ENCODE results near the gene DLX1.
"Not testable (repeated sequence)": the region's sequence is repeated elsewhere in the genome, so short reads cannot be mapped to it uniquely, and the experiment has no call there.

DLX1 gene

DNA sequence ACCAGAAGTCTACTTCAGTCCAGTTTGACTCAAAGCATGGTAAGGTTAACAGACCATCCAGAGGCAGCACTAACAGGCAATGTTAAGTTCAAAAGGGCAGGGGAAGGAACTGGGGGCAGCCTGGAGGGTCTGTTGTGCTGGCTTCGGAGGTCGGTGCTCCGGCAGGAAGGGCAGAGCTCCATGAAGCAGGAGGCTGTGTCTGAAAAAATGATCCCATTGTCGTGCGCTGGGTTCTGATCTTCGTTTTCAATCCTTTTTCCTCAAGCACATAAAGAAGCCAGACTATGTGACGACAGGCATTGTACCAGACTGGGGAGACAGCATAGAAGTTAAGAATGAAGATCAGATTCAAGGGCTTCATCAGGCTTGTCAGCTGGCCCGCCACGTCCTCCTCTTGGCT lies 21.9 kb upstream of the DLX1 start:
- DNase-seq (ENCODE audit: low read depth in 1 of 2, low spot score in 1 of 2), result no peak

DNA sequence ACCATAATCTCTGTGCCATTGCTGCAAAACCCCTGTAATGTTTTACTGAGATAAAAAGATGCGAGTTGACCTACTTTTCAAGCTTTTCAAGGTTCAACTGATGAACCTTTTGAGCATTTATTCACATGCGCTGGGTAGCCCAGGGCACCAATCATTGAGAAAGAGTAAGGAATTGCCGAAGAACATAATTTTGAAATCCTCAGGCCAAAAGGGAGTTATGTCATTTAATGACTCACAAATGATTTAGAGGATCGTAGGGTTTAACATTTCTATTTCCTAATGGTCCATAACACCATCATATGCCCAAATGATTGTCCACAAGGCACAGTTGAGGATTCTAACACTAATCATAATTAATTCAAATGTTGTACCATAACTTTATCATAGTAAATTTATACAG lies 20.2 kb upstream of the DLX1 start:
- DNase-seq (ENCODE audit: low read depth in 1 of 2, low spot score in 1 of 2), result no peak

DNA sequence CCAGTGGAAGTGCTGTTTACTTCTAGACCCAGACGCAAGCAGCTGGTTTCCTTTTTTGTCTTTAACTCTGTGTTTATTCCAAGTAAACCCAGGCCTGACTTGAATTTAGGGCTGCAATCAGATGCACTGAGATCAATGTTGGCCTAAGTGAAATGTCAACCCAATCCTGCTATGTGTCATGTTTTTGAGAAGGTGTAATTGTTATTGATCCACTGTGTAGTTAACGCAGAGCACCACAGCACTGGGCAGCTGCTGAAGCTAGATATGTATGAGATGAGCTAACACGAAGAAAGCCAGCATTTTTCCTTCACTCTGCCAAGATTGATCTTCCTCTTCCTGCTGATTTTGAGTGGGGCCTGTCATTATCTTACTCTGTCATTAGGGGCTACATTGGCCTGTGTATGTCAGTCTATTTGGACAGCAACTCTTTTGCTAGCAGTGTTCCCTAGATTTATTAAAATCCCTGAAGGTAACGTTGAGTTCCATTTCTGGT lies 18.9 kb upstream of the DLX1 start:
- DNase-seq (ENCODE audit: low read depth in 1 of 2, low spot score in 1 of 2), result no peak

DNA sequence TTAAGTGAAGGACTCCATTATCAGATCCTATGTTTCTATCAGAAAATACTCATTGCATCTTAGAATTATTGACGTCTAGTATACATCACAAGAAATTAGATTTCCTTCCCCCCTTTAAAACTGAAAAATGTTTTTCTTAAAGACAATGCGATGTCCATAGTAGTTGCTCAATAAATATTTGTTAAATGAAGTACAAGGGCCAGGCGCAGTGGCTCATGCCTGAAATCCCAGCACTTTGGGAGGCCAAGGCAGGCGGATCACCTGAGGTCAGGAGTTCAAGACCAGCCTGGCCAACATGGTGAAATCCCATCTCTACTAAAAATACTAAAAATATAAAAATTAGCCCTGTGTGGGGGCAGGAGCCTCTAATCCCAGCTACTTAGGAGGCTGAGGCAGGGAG lies 17.4 kb upstream of the DLX1 start:
- not testable (repeated sequence) for DNase-seq (ENCODE audit: low read depth in 1 of 2, low spot score in 1 of 2)

DNA sequence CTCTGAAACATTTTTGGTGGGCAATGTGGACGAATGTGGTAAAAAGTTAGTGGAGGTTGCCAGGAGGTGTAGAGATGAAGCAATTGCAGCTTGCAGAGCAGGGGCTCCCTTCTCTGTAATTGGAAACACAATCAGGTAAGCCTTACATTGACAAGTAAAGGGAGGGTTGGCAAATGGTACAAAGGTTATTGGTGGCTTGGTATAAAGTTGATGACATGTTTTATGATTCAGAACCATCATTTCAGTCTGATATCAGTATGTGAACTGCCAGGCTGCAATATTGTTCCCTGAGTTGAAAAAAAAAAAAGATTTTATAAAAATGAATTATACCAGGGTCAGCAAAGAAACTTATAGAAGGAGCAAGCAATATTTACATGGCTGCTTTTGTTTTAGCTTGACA lies 14.4 kb upstream of the DLX1 start:
- no peak for DNase-seq (ENCODE audit: low read depth in 1 of 2, low spot score in 1 of 2)

DNA sequence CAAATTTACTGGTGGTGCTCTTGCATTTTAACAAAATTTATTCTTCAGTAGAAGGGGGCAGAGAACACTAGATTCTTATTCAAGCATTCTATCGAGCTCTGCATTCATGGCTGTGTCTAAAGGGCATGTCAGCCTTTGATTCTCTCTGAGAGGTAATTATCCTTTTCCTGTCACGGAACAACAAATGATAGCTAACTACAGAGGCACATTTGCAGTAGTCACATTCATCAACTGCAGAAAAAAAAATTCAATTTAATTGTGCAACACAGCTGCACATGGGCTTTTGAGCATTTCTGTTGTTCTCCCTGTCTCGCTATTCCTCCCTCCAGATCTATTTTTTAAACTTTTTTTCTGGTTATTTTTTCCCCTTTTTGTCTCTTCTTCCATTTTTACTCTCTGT lies 13.0 kb upstream of the DLX1 start:
- DNase-seq (ENCODE audit: low read depth in 1 of 2, low spot score in 1 of 2), result no peak

DNA sequence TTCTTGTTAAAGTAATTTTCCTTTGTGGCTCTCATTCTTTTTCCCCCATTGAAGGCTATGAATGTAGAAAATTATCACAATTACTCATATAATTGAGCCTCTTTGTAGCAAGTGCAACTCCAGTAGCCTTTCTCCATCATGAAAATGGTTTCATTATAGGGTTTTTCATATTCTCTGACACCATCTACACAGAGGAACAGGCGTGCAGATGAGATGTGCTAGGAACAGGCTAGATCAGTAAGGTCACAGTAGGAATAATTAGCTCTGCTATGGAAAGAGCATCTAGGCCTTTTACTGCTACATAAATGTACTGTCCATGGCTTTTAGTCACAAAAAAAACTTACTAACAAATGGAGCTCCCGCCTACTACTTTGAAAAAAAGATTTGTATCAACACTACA lies 12.6 kb upstream of the DLX1 start:
- DNase-seq (ENCODE audit: low read depth in 1 of 2, low spot score in 1 of 2), result no peak

DNA sequence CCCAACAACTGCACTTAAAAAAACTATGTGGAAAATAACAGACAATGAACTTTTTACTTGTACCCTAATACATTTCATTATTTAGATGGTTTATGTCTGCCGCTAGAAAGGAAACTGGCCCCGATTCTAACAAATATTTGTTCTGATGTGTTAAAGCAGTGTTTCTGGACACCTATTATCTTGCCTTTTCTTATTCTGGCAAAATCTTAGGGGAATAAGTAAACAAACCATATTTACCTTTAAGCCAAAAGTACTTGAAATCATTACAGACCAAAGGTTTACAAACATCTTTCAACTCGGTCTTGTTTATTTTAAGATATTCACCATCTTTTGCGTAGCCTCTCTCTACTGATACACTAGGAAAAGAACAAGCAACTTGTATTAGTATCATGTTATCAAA lies 11.8 kb upstream of the DLX1 start:
- no peak for DNase-seq (ENCODE audit: low read depth in 1 of 2, low spot score in 1 of 2)

DNA sequence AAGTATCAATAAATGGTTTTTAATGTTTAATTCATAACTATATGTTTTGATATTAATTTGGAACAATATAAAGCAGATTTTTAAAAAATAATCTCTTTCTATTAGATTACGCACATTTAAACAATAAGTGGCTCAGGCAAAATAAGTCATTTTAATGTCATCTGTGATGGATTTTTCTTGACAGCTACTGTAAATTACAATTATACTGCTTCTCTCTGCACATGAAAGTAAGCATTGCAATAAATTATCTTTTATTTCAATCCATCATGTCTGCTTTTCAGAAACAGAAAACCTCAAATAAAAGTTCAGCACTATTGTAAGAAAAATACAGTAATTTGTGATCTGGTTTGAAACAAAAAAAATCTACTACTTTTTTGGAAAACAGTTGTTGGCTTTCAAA lies 11.1 kb upstream of the DLX1 start:
- DNase-seq (ENCODE audit: low read depth in 1 of 2, low spot score in 1 of 2), result no peak

DNA sequence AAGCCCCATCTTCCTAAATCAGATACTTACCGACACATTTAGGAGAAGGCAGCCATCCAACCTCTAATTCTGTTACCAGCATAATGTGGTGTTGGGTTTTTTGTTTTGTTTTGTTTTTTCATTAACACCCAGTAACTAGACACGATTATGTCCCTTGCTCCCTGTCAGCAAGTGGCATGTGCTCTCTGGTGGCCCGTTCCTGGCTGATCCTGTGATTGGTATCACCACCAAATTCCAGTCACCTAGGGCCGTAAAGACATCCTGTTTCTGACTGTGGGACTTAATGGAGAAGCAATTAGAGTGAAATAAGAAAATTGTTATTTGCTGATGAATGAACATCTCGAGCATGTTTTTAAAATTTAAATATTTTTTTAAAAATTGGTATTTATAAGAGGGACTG lies 5.9 kb upstream of the DLX1 start:
- no peak for DNase-seq (ENCODE audit: low read depth in 1 of 2, low spot score in 1 of 2)

DNA sequence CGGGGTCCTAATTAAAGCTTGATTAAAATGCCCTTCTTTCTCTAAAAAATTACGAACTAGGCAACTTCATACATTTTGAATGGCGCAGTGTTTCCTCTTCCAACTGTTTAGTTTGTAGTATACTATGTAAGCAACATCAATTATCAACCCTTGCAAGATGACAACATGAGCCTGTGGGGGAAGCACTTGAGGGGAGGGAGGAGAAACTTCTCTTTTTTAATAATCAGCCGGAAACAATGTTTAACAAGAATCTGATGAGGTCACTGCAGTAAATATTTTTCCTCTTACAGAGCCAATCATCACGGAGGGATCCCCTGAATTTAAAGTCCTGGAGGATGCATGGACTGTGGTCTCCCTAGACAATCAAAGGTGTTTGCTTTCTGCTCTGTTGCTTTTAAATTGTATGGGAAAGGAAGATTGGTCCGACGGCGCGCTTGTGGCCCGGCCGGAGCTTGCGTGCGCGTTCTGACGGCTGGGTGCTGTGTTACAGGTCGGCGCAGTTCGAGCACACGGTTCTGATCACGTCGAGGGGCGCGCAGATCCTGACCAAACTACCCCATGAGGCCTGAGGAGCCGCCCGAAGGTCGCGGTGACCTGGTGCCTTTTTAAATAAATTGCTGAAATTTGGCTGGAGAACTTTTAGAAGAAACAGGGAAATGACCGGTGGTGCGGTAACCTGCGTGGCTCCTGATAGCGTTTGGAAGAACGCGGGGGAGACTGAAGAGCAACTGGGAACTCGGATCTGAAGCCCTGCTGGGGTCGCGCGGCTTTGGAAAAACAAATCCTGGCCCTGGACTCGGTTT lies 5.3 kb upstream of the DLX1 start:
- DNase-seq (ENCODE audit: low read depth in 1 of 2, low spot score in 1 of 2), result no peak

DNA sequence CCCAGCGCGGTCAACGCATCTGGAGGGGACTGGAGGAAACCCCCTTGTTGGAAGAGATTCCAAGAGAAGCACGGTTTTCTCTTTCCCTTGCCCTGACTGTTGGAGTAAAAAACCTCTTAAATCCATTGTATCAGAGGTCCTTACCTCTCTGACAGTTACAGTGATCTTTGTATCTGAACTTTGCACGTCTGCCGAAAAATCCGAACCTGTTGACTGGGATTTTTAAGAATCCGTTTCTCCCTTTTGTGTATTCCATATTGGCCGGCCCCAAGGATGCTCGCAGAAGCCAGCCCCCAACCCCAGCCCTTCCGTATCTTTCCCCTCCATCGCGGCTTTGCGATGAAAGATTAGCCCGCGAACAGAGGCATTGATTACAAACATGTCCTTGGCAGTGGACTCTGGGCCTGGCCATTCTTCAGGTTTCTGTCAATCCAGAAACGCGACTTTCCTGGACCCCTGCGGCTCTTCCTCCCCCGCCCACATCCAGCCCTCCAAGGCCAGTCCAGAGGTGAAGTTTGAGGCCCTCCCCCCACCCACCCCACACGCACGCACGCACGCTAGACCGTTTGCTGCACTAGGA lies 4.6 kb upstream of the DLX1 start:
- no peak for DNase-seq (ENCODE audit: low read depth in 1 of 2, low spot score in 1 of 2)

DNA sequence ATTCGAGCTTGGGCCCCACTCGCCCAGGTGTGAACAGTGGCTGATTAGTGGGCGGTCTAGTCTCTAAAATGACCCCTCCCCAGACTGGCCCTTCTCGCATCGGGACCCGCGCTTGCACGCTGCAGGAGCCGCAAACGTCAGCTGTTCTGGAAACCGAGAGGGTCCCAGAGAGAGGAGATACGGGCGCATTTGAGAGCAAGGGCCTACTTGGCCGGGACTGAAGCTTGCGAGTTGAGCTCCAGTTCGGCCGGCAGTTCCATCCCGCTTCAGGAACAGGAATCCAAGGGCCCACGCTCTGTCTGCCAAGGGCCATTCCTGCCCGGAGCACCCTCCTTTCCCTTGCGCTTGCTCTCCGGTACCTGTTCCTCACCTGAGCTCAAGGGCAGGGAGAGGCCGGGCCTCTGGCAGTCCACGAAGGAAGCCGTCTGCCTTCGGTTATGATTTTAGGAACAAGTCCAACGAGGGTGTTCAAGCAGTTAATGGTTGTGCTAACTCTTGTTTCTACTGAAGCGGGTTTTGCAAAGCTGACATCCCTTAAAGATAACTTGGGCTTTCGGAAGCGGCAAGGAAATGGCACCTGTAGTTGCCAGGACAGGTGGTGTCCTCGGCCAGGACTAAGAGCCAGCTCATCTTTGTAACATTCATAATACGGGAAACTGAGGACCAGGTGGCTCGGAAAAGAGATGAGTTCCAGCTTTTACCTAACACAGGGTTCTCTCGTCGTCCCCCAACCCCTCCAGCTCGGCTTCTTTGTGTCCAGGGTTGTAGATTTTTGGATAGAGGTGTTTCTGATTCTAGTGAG lies 3.9 kb upstream of the DLX1 start:
- DNase-seq (ENCODE audit: low read depth in 1 of 2, low spot score in 1 of 2), result no peak

DNA sequence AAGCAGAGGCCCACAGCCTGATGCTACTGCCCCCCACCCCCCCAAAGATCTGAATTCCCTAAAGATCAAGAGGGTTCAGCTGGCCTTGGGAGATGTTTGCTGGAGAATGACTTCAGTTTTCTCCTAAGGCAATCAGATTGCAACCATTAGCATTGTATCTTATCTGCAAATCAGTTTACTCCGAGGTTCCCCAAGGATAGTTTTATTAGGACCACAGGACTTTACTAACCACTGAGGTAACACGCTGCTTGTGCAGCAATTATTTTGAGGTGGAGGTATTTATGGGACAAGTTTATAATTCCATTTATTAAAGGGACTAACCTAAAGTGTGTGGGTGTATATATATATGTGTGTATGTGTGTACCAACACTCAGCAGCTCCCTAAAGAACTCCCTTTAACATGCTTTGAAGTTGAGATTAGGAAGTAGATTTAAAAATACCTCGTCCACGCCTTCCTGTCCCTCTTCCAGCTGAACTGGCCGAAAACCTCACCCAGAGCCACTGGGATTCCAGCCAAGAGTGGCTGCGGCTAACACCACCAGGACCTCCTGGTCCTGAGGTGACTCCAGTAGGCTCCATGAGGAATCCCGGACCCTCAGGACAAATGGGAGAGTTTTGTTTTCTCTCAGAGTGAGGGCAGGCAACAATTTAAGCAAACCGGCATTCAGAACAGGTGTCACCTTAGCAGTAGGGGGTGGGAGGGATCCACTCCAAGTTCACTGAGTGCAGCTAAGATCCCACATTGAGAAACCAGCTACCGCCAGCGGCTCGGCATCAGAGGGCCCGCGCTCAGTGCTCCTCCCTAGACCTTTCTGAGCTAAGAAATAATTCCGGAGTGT lies 3.0 kb upstream of the DLX1 start:
- DNase-seq (ENCODE audit: low read depth in 1 of 2, low spot score in 1 of 2), result no peak

DNA sequence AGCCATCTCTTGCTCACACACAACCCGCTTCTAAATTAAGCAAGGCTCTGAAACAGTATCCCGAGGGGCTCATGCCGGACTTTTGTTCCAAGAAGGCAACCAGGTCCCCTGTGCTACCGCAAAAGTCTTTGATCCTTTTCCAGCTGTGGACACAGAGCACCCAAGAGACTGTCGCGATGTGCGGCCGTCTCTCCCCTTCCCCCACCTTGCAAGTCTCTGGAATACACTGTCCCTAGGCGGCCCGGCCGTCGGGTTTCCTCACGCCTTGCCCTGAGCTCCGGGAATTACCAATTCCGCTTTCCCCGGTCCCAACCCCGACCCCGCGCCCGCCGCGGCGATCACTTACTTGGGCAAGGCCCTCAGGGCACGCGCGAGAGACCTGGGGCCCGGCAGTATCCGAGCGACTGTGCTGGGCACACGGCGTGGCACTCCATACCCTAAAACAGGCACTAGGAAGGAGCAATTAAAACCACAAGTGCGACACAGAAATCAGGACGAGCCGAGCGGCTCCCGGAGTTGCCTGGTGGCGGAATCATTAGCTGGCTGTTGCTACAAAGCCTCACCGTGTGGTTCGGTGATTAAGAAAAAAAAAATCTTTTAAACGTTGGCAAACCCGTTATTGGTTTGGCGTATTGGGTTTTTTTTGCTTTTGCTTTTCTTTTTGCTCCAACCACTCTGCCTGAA lies 2.2 kb upstream of the DLX1 start:
- no peak for DNase-seq (ENCODE audit: low read depth in 1 of 2, low spot score in 1 of 2)

DNA sequence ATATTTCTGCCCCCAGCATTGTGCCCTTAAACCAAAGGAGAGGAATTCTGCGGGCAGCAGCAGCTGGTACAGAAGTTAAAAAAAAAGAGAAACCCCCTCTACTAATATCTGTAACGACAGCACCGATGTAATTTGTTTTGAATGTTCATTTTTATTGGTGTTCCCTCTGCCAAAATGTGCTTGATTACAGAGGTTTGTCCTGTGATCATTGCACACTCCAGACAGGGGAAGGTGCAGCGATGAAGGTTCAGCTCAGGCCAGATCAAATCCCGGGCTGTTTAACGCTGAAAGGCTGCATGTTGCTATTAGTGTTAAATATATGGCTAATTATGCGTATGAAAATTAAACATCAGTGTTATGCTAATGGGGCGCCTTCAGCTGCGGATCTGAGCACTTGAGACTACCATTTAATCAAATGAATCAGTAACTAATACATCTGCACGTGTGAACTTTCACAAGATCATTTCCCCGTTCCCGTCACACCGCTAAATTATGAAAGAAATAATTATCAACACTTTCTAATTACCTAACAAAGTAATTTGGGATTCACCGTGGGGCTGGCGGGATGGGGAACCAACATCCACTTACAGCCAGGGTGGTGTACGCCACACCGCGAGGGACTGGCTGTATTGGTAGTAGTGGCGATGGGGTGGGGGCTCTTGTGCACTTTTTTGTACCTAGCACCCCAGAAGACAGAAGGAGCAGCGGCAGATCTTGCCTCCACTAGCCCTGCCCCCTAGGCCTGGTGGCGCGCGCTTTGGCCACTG lies 1.5 kb upstream of the DLX1 start:
- DNase-seq (ENCODE audit: low read depth in 1 of 2, low spot score in 1 of 2), result no peak

DNA sequence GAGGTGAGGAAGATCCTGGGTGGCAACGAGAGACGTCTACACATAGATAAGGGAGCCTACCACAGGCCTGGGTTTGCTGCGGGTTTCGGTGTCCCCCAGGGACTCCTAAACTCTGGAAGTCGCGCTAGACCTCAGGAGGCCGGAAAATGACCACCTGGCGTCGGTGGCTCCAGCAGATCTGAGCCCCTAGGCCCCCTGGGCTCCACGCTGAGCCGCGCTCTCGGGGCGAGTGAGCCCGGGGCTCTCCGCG lies 987 bp upstream of the DLX1 start:
- DNase-seq (ENCODE audit: low read depth in 1 of 2, low spot score in 1 of 2), result no peak

DNA sequence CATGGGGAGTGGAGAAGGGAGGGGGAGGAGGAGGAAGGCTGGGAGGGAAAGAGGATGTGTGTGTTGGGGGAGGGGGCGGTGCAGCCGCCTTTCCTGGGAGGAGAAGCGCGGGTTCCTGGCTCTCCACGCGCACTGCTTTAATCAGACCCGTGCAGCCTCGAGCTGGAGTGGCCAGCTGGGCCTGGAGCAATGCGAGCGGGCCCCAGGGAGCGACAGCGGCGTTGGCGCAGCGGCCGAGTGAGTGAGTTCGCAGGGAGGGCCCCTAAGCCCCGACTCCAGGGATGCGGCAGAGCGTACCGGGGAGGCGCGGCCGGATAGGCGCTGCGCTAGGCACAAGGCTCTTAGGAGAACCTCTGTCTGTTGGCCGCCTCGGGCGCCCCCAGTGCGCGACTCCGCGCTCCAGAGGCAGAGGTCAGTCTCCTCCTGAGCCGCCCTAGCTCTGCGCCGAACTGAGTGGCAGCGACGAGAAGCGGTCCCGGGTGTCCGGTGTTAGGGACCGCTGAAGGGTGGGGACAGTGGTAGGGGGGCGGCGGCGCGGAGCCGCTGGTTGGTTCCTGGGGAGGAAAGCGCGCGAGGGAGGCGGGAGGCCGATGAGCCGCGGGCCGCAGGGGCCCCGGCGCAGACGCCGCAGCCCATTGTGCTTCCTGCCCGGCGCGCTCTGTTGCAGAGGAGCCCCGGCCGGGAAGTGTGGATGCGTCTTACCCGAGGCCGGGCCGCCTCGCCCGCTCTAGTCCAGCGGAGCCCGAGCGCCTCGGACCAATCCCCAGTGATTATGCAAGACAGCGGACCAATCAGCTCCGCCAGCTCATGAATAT lies 455 bp upstream of the DLX1 start:
- DNase-seq (ENCODE audit: low read depth in 1 of 2, low spot score in 1 of 2), result no peak

Data from stimulated activated CD4-positive, alpha-beta T cell treated with anti-CD3 and anti-CD28 coated beads, Interleukin-15, amount 100 ng/mL, for 1 hour (primary cell).